Measurements from ENCODE around the gene MGLL.

GRCh38 chr3:127783642-127784160, 38.6 kb downstream of the MGLL start:
- TF ChIP-seq ZFX (IDR thresholded peaks at IDR 0.05; ENCODE audit: borderline replicate concordance) (no peak), CTCF (IDR thresholded peaks at IDR 0.05) (no peak)

Data from 22Rv1 (cell line).